Measurements from ENCODE around the gene ASB15.

ASB15 gene

DNA sequence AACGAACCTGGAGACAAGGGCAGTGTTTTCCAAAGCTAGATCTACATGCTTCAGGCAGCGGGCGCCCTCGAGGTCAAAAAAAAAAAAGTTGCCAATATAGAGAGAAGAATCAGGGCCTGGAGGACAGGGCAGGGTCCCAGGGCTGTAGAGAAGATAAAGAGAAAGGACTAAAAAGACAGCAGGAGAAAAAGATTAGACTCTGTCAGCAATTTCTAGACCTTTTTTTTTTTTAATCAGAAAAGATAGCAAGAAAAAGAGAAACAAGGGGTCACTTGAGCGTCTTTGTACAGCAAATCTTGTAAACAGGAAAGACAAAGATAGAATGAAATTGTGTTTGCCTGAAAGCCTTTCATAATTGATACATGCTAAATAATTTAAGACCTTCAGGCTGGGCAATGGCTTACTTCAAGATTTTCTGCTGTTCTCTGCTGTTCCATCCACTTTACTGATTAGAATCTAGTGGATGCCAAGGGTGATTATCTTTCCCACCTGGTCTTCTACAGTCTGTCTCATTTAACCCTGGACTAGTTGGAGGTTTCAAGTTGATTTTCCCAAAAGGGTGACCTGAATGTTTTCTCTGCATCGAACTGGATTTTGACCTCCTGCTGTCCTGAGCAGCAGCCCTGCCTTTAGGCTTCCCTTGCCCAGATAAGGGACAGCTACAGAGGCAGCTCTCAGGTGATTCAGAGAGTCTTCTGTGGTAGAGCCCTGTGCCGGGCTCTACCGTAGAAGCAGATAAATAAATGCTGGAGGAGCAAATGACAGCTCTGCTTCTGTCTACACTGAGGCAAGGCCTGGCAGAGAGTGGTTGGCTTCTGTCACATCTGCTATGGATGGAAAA is 59.1 kb downstream of the ASB15 start:
- Histone ChIP-seq H3F3A (ENCODE audit: insufficient read depth, low read length) (no peaks in the 10 kb centered on the region), H3K27me3 (replicated peaks; ENCODE audit: insufficient read depth, low read length) (no peaks in the 10 kb centered on the region), H3K9ac (ENCODE audit: low read length) (no peak overlapping the region), H3K9me3 (replicated peaks; ENCODE audit: insufficient read depth, low read length) (no peaks in the 10 kb centered on the region), H3K4me1 (ENCODE audit: low read length) (no peaks in the 10 kb centered on the region), H4K20me1 (ENCODE audit: insufficient read depth, low read length) (no peaks in the 10 kb centered on the region), H3K4me3 (ENCODE audit: low read length) (no peak overlapping the region), H3K27ac (ENCODE audit: low read length) (no peak overlapping the region), H3K4me2 (ENCODE audit: low read depth, low read length) (no peak overlapping the region), H3K79me2 (ENCODE audit: low read length) (no peaks in the 10 kb centered on the region), H2AFZ (ENCODE audit: low read length) (no peak overlapping the region), H3K9me2 (replicated peaks; ENCODE audit: insufficient read depth, low read length) (no peaks in the 10 kb centered on the region), H3K36me3 (replicated peaks; ENCODE audit: insufficient read depth, low read length) (no peaks in the 10 kb centered on the region)
- TF ChIP-seq EZH2 (optimal IDR thresholded peaks at IDR 0.05; ENCODE audit: low read depth, low read length) (no peak), EZH2phosphoT487 (IDR thresholded peaks at IDR 0.05; ENCODE audit: low read length) (no peak)
- TF ChIP-seq, protein P1, sequence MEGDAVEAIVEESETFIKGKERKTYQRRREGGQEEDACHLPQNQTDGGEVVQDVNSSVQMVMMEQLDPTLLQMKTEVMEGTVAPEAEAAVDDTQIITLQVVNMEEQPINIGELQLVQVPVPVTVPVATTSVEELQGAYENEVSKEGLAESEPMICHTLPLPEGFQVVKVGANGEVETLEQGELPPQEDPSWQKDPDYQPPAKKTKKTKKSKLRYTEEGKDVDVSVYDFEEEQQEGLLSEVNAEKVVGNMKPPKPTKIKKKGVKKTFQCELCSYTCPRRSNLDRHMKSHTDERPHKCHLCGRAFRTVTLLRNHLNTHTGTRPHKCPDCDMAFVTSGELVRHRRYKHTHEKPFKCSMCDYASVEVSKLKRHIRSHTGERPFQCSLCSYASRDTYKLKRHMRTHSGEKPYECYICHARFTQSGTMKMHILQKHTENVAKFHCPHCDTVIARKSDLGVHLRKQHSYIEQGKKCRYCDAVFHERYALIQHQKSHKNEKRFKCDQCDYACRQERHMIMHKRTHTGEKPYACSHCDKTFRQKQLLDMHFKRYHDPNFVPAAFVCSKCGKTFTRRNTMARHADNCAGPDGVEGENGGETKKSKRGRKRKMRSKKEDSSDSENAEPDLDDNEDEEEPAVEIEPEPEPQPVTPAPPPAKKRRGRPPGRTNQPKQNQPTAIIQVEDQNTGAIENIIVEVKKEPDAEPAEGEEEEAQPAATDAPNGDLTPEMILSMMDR (IDR thresholded peaks at IDR 0.05; ENCODE audit: low read length): no peak
- no peak for DNase-seq

DNA sequence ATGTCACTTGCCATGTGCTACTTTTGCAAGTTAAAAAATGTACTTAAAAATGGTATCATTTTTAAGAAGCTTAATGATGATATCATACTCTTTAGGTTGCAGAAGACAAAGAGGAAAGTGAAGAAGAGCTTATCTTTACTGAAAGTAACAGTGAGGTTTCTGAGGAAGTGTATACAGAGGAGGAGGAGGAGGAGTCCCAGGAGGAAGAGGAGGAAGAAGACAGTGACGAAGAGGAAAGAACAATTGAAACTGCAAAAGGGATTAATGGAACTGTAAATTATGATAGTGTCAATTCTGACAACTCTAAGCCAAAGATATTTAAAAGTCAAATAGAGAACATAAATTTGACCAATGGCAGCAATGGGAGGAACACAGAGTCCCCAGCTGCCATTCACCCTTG is 60.1 kb downstream of the ASB15 start:
- no peak overlapping the region for H3K4me2 ChIP-seq (ENCODE audit: low read depth, low read length)
- DNase-seq: no peak
- no peak overlapping the region for H2AFZ ChIP-seq (ENCODE audit: low read length)
- no peaks in the 10 kb centered on the region for H4K20me1 ChIP-seq (ENCODE audit: insufficient read depth, low read length)
- H3K9ac ChIP-seq (ENCODE audit: low read length): no peak overlapping the region
- H3K79me2 ChIP-seq (ENCODE audit: low read length): no peaks in the 10 kb centered on the region
- H3K9me2 ChIP-seq (replicated peaks; ENCODE audit: insufficient read depth, low read length): no peaks in the 10 kb centered on the region
- H3K4me3 ChIP-seq (ENCODE audit: low read length): no peak overlapping the region
- no peaks in the 10 kb centered on the region for H3K9me3 ChIP-seq (replicated peaks; ENCODE audit: insufficient read depth, low read length)
- no peaks in the 10 kb centered on the region for H3K36me3 ChIP-seq (replicated peaks; ENCODE audit: insufficient read depth, low read length)
- H3K27ac ChIP-seq (ENCODE audit: low read length): no peak overlapping the region
- TF ChIP-seq EZH2phosphoT487 (IDR thresholded peaks at IDR 0.05; ENCODE audit: low read length) (no peak), EZH2 (optimal IDR thresholded peaks at IDR 0.05; ENCODE audit: low read depth, low read length) (no peak)
- TF ChIP-seq, protein P1 (IDR thresholded peaks at IDR 0.05; ENCODE audit: low read length): no peak
- no peaks in the 10 kb centered on the region for H3K27me3 ChIP-seq (replicated peaks; ENCODE audit: insufficient read depth, low read length)
- H3K4me1 ChIP-seq (ENCODE audit: low read length): no peaks in the 10 kb centered on the region
- no peaks in the 10 kb centered on the region for H3F3A ChIP-seq (ENCODE audit: insufficient read depth, low read length)

DNA sequence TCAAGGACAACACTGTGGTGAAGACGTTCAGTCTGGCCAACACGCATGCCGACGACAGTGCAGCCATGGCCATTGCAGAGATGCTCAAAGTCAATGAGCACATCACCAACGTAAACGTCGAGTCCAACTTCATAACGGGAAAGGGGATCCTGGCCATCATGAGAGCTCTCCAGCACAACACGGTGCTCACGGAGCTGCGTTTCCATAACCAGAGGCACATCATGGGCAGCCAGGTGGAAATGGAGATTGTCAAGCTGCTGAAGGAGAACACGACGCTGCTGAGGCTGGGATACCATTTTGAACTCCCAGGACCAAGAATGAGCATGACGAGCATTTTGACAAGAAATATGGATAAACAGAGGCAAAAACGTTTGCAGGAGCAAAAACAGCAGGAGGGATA is 60.7 kb downstream of the ASB15 start:
- Histone ChIP-seq H3F3A (ENCODE audit: insufficient read depth, low read length) (no peaks in the 10 kb centered on the region), H3K9ac (ENCODE audit: low read length) (no peak overlapping the region), H3K27me3 (replicated peaks; ENCODE audit: insufficient read depth, low read length) (no peaks in the 10 kb centered on the region), H3K9me3 (replicated peaks; ENCODE audit: insufficient read depth, low read length) (no peaks in the 10 kb centered on the region), H4K20me1 (ENCODE audit: insufficient read depth, low read length) (no peaks in the 10 kb centered on the region), H3K4me2 (ENCODE audit: low read depth, low read length) (no peak overlapping the region), H3K4me3 (ENCODE audit: low read length) (no peak overlapping the region), H3K4me1 (ENCODE audit: low read length) (no peaks in the 10 kb centered on the region), H3K27ac (ENCODE audit: low read length) (no peak overlapping the region), H2AFZ (ENCODE audit: low read length) (no peak overlapping the region), H3K79me2 (ENCODE audit: low read length) (no peaks in the 10 kb centered on the region), H3K9me2 (replicated peaks; ENCODE audit: insufficient read depth, low read length) (no peaks in the 10 kb centered on the region), H3K36me3 (replicated peaks; ENCODE audit: insufficient read depth, low read length) (no peaks in the 10 kb centered on the region)
- TF ChIP-seq EZH2 (optimal IDR thresholded peaks at IDR 0.05; ENCODE audit: low read depth, low read length) (no peak), EZH2phosphoT487 (IDR thresholded peaks at IDR 0.05; ENCODE audit: low read length) (no peak)
- TF ChIP-seq, protein P1 (IDR thresholded peaks at IDR 0.05; ENCODE audit: low read length): no peak
- DNase-seq: no peak
